ENCODE data around the gene BGLAP.

- TF ChIP-seq CTCF (IDR thresholded peaks at IDR 0.05; ENCODE audit: low read depth, low read length): no peak
- no peak for TF ChIP-seq EZH2phosphoT487 (IDR thresholded peaks at IDR 0.05; ENCODE audit: low read depth)
These were observed 39.9 kb downstream of the BGLAP start for GRCh38 chr1:156281693-156282478.

Data from OCI-LY3 (cell line).